Upper lobe of right lung (tissue), 1 donor: ENCODE measurements around the gene CAMP. TPM values are rescaled to one million over a fixed set of nuclear protein-coding genes. Genes with fewer than 3 reads are reported as not detected.

Experiments used
- ATAC-seq: fragments of 200-7000 bp; cut with Tn5 transposase; one replicate; pipeline ENCODE4 v1.9.1; 2020; ENCODE audit warnings: mild to moderate bottlenecking, moderate library complexity
- DNase-seq: peaks from one replicate; pipeline ENCODE4 v3.0.0-alpha.2; 2020
- H3K27ac ChIP-seq: fragments of 200-600 bp; one replicate; pipeline ENCODE4 v1.8.0; 2022
- H3K27me3 ChIP-seq: fragments of 200-600 bp; one replicate; pipeline ENCODE4 v1.8.0; 2022; ENCODE audit warnings: mild to moderate bottlenecking
- H3K36me3 ChIP-seq: fragments of 200-600 bp; one replicate; pipeline ENCODE4 v1.8.0; 2022
- H3K4me1 ChIP-seq: fragments of 200-600 bp; one replicate; pipeline ENCODE4 v1.8.0; 2022
- H3K4me3 ChIP-seq: fragments of 200-600 bp; one replicate; pipeline ENCODE4 v1.8.0; 2022; ENCODE audit warnings: mild to moderate bottlenecking
- H3K9me3 ChIP-seq: fragments of 200-600 bp; one replicate; pipeline ENCODE4 v1.8.0; 2022
- CTCF ChIP-seq: fragments of 200-600 bp; IDR thresholded peaks from one replicate; pipeline ENCODE4 v1.8.0; 2022; ENCODE audit warnings: antibody characterized with exemption
- intact Hi-C: fragments of 100-400 bp; cut with DNase I; formaldehyde crosslinking; loops from one replicate; pipeline ENCODE4 v1.11.0; 2022
- total RNA-seq: library from RNA; stranded (reverse); fragmentation: NEBNext Ultra II Directional; extraction: Animal tissue kit (Norgen Biotek cat#: 25700); gene quantifications from one replicate; pipeline ENCODE4 v1.2.1, GENCODE V29; 2021
- donor health status: DM: no; HTN: yes; CAD: no; lungs with severe emphysema.

The CAMP gene
- total RNA-seq, 1 donor from 2014 or later, result not detected

- H3K27ac ChIP-seq, result no peak overlapping the region
- TF ChIP-seq CTCF, result no peak
- H3K4me1 ChIP-seq, result no peaks in the 10 kb centered on the region
- no peaks in the 10 kb centered on the region for H3K9me3 ChIP-seq
- intact Hi-C loops, result no loop called here
- H3K4me3 ChIP-seq, result no peak overlapping the region
- ATAC-seq, result no peak
- no peaks in the 10 kb centered on the region for H3K27me3 ChIP-seq
- no peaks in the 10 kb centered on the region for H3K36me3 ChIP-seq
- DNase-seq, result no peak
These were observed 3.6 kb downstream of the CAMP start for GRCh38 chr3:48226939-48227338.

- Histone ChIP-seq H3K36me3 (no peaks in the 10 kb centered on the region), H3K9me3 (no peaks in the 10 kb centered on the region), H3K27me3 (no peaks in the 10 kb centered on the region), H3K4me1 (no peaks in the 10 kb centered on the region), H3K4me3 (no peak overlapping the region), H3K27ac (no peak overlapping the region)
- DNase-seq (no peak), ATAC-seq (no peak)
- TF ChIP-seq CTCF, result no peak
- intact Hi-C loops, result loop anchor here (5.0 kb wide), 1 partner anchor 205 kb away; no protein-coding TSS in a partner anchor
These were observed 8.9 kb downstream of the CAMP start for GRCh38 chr3:48232232-48232631.

- ATAC-seq, result peak; percentile 98
- Histone ChIP-seq H3K9me3 (no peaks in the 10 kb centered on the region), H3K4me3 (no peak overlapping the region), H3K4me1 (no peaks in the 10 kb centered on the region), H3K27me3 (no peaks in the 10 kb centered on the region), H3K27ac (no peak overlapping the region), H3K36me3 (no peaks in the 10 kb centered on the region)
- intact Hi-C loops, result loop anchor here (5.0 kb wide), 1 partner anchor 205 kb away; no protein-coding TSS in a partner anchor
- peak; percentile 67 for TF ChIP-seq CTCF
- DNase-seq, result peak; percentile 87
These were observed 9.4 kb downstream of the CAMP start for GRCh38 chr3:48232734-48233133.

GRCh38 chr3:48233542-48233941 lies 10.2 kb downstream of the CAMP start:
- Histone ChIP-seq H3K27me3 (no peaks in the 10 kb centered on the region), H3K4me3 (no peak overlapping the region), H3K4me1 (no peaks in the 10 kb centered on the region), H3K36me3 (no peaks in the 10 kb centered on the region), H3K27ac (no peak overlapping the region), H3K9me3 (no peaks in the 10 kb centered on the region)
- intact Hi-C loops, result loop anchor here (5.0 kb wide), 1 partner anchor 204 kb away; no protein-coding TSS in a partner anchor
- DNase-seq (no peak), ATAC-seq (no peak)
- TF ChIP-seq CTCF, result no peak

GRCh38 chr3:48236531-48236930 lies 13.2 kb downstream of the CAMP start:
- ATAC-seq, result peak; percentile 18
- no peak overlapping the region for H3K27ac ChIP-seq
- H3K4me3 ChIP-seq, result no peak overlapping the region

More at GRCh38 chr3:48236531-48236930, 13.2 kb downstream of the CAMP start:
- no peak for TF ChIP-seq CTCF
- no peaks in the 10 kb centered on the region for H3K27me3 ChIP-seq
- peaks cover 5% of the 10 kb centered on the region for H3K4me1 ChIP-seq
- H3K36me3 ChIP-seq, result no peaks in the 10 kb centered on the region
- H3K9me3 ChIP-seq, result no peaks in the 10 kb centered on the region
- intact Hi-C loops, result no loop called here
- peak; percentile 10 for DNase-seq
